SW480 (cell line): ENCODE measurements around the gene SLC6A20.

Experiments
- DNase-seq: peaks from one replicate; pipeline ENCODE4 v3.0.0-alpha.2; 2016; ENCODE audit warnings: low spot score

Gene SLC6A20

GRCh38 chr3:45777746-45778386, 18.5 kb downstream of the SLC6A20 start:
- DNase-seq, result no peak

- no peak for DNase-seq
These were observed 19.1 kb downstream of the SLC6A20 start for GRCh38 chr3:45777111-45777745.

GRCh38 chr3:45776611-45777010, 19.7 kb downstream of the SLC6A20 start:
- no peak for DNase-seq

GRCh38 chr3:45776301-45776595, 20.1 kb downstream of the SLC6A20 start:
- no peak for DNase-seq

GRCh38 chr3:45775571-45776300, 20.6 kb downstream of the SLC6A20 start:
- DNase-seq, result no peak

- no peak for DNase-seq
These were observed 21.5 kb downstream of the SLC6A20 start for GRCh38 chr3:45774581-45775521.

GRCh38 chr3:45773714-45774449, 22.5 kb downstream of the SLC6A20 start:
- DNase-seq, result peak; percentile 55

- DNase-seq, result no peak
These were observed 23.3 kb downstream of the SLC6A20 start for GRCh38 chr3:45773072-45773471.

GRCh38 chr3:45772341-45773035, 23.8 kb downstream of the SLC6A20 start:
- DNase-seq, result no peak

- DNase-seq, result no peak
These were observed 24.5 kb downstream of the SLC6A20 start for GRCh38 chr3:45771831-45772230.

GRCh38 chr3:45771166-45771775, 25.1 kb downstream of the SLC6A20 start:
- no peak for DNase-seq

GRCh38 chr3:45765958-45766357, 30.4 kb downstream of the SLC6A20 start:
- no peak for DNase-seq

GRCh38 chr3:45765266-45765851, 31.0 kb downstream of the SLC6A20 start:
- no peak for DNase-seq

- no peak for DNase-seq
These were observed 33.0 kb downstream of the SLC6A20 start for GRCh38 chr3:45763303-45763675.

- no peak for DNase-seq
These were observed 33.6 kb downstream of the SLC6A20 start for GRCh38 chr3:45762647-45763302.

GRCh38 chr3:45761831-45762230, 34.5 kb downstream of the SLC6A20 start:
- no peak for DNase-seq

- DNase-seq, result peak; percentile 75
These were observed 35.2 kb downstream of the SLC6A20 start for GRCh38 chr3:45760878-45761711.

GRCh38 chr3:45759851-45760250, 36.5 kb downstream of the SLC6A20 start:
- DNase-seq, result no peak

GRCh38 chr3:45758871-45759270, 37.5 kb downstream of the SLC6A20 start:
- no peak for DNase-seq
